HepG2 (cell line): ENCODE measurements around the gene KDR.

ENCODE experiments used
- CEBPZ ChIP-seq: IDR thresholded peaks from 2 replicates; pipeline ENCODE4 v1.6.1; 2012; ENCODE audit warnings: low read length, improper control_type of control experiment
- THAP7 ChIP-seq: sonication (generic); formaldehyde crosslinking; IDR thresholded peaks from 2 replicates; pipeline ENCODE4 v1.8.1; 2023; ENCODE audit warnings: mild to moderate bottlenecking, missing genetic modification reagents
- USF2 ChIP-seq, 2 experiments: sonication (generic) in 1 of 2; formaldehyde crosslinking in 1 of 2; IDR thresholded peaks; 2 replicates each; pipeline versions ENCODE4 v1.5.1 to v1.6.1; 2011 to 2020; ENCODE audit warnings: borderline replicate concordance in 1 of 2, low read depth in 1 of 2, low read length in 1 of 2, mild to moderate bottlenecking in 1 of 2, missing genetic modification reagents in 1 of 2, moderate library complexity in 1 of 2

GRCh38 chr4:55032179-55032578, 93.2 kb downstream of the KDR start:
- TF ChIP-seq CEBPZ, result no peak
- TF ChIP-seq USF2 (IDR thresholded peaks at IDR 0.05; ENCODE audit: low read depth, low read length), result no peak
- TF ChIP-seq USF2 (CRISPR knock-in tag; IDR thresholded peaks at IDR 0.05; ENCODE audit: borderline replicate concordance), result no peak
- TF ChIP-seq THAP7 (CRISPR knock-in tag), result no peak
